Mesothelial cell of epicardium (in vitro differentiated cells): ENCODE measurements around the gene PIP4K2B. TPM values are rescaled to one million over a fixed set of nuclear protein-coding genes. Genes with fewer than 3 reads are reported as not detected.
A peak's percentile ranks its signal among the peaks of the same experiment; 100 is the strongest.
"Not testable (repeated sequence)": the region's sequence is repeated elsewhere in the genome, so short reads cannot be mapped to it uniquely, and the experiment has no call there.

ENCODE experiments used
- DNase-seq, 2 experiments: peaks; one replicate each; pipeline ENCODE4 v3.0.0; 2021; ENCODE audit warnings: low spot score in 2 of 2; ENCODE audit not compliant: unreplicated experiment in 2 of 2
- H3K27ac Mint-ChIP-seq: 2 replicates; pipeline ENCODE4 v1.8.0; 2021; ENCODE audit warnings: mixed read lengths
- H3K27me3 Mint-ChIP-seq: 2 replicates; pipeline ENCODE4 v1.8.0; 2021; ENCODE audit warnings: low read depth, mixed read lengths
- H3K36me3 Mint-ChIP-seq: 2 replicates; pipeline ENCODE4 v1.8.0; 2021; ENCODE audit warnings: mixed read lengths
- H3K4me1 Mint-ChIP-seq: 2 replicates; pipeline ENCODE4 v1.8.0; 2021; ENCODE audit warnings: mixed read lengths
- H3K4me3 Mint-ChIP-seq: 2 replicates; pipeline ENCODE4 v1.8.0; 2021; ENCODE audit warnings: mild to moderate bottlenecking, moderate library complexity, mixed read lengths
- H3K9me3 Mint-ChIP-seq: 2 replicates; pipeline ENCODE4 v1.8.0; 2021; ENCODE audit warnings: mixed read lengths
- total RNA-seq: library from RNA; stranded (reverse); gene quantifications from 3 replicates; pipeline ENCODE4 v1.2.1, GENCODE V29; 2021
- TF ChIP-seq, protein P1 (sequence below): fragments of 200-600 bp; sonication (generic); IDR thresholded peaks from one replicate; pipeline ENCODE4 v1.5.0; 2021; ENCODE audit warnings: antibody characterized with exemption; ENCODE audit not compliant: unreplicated experiment

The PIP4K2B gene
- total RNA-seq, 1 donor from 2014 or later: 81.1 TPM

DNA sequence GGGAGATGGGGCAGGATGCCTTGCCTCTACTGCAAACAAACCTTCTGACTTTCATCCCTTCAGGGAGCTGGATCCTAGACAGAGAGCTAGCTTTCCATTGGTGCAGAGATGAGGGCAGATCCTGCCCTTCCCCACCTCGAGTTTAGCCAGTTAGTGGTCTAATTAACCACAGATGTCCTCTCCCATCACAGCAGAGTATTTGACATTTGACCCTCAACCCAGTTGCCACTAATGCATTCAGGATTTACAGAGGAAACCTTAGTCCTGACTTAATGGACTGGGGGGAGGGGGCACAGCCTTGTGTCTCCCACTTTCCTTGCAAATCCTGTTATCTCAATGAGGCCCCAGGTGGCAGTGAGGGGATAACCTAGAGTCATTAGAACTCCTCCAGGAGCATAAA lies 10.2 kb downstream of the PIP4K2B start:
- TF ChIP-seq, protein P1, sequence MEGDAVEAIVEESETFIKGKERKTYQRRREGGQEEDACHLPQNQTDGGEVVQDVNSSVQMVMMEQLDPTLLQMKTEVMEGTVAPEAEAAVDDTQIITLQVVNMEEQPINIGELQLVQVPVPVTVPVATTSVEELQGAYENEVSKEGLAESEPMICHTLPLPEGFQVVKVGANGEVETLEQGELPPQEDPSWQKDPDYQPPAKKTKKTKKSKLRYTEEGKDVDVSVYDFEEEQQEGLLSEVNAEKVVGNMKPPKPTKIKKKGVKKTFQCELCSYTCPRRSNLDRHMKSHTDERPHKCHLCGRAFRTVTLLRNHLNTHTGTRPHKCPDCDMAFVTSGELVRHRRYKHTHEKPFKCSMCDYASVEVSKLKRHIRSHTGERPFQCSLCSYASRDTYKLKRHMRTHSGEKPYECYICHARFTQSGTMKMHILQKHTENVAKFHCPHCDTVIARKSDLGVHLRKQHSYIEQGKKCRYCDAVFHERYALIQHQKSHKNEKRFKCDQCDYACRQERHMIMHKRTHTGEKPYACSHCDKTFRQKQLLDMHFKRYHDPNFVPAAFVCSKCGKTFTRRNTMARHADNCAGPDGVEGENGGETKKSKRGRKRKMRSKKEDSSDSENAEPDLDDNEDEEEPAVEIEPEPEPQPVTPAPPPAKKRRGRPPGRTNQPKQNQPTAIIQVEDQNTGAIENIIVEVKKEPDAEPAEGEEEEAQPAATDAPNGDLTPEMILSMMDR: no peak

DNA sequence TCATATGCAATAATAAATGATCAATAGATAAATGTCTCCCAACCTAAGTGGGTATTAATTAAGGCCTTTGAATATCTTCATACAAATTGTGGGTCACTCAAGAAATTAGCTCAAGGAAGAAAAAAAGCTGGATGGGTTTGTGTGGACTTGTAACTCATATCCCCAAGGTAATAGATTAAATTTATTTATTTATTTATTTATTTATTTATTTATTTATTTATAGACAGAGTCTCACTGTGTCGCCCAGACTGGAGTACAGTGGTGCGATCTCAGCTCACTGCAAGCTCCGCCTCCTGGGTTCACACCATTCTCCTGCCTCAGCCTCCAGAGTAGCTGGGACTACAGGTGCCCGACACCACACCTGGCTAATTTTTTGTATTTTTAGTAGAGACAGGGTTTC lies 11.4 kb downstream of the PIP4K2B start:
- not testable (repeated sequence) for DNase-seq, H3K4me1 Mint-ChIP-seq, H3K27ac Mint-ChIP-seq, H3K9me3 Mint-ChIP-seq, H3K27me3 Mint-ChIP-seq, H3K4me3 Mint-ChIP-seq
- peaks cover 19% of the 10 kb centered on the region for H3K36me3 Mint-ChIP-seq

More for the DNA sequence above, 10.2 kb downstream of the PIP4K2B start:
- no peaks in the 10 kb centered on the region for H3K9me3 Mint-ChIP-seq
- H3K36me3 Mint-ChIP-seq: peaks cover 19% of the 10 kb centered on the region
- no peak for DNase-seq
- no peak overlapping the region for H3K4me3 Mint-ChIP-seq
- no peaks in the 10 kb centered on the region for H3K27me3 Mint-ChIP-seq
- peak overlapping the region; percentile 72 for H3K27ac Mint-ChIP-seq
- H3K4me1 Mint-ChIP-seq: peaks cover 9% of the 10 kb centered on the region

DNA sequence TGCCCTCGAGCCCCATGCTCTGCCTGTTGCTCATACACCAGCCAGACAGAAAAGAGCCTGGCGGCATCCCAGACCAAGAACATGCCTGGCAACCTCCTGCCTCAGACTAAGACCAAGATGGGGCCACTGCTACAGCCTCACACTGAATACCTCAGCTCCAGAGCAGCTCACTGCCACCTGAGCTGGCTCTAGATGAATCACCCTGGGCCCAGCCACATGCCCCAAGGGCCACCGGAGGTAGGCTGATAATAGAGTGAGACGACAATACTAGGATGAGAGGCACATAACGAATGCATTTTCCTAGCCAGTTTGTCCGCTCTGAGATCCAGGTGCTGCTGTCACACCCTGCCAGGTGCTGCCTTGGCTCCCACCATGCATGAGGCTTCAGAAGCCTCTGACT lies 13.0 kb downstream of the PIP4K2B start:
- DNase-seq: no peak
- Mint-ChIP-seq H3K9me3 (no peaks in the 10 kb centered on the region), H3K4me1 (peaks cover 9% of the 10 kb centered on the region), H3K4me3 (no peak overlapping the region), H3K36me3 (peaks cover 13% of the 10 kb centered on the region), H3K27me3 (no peaks in the 10 kb centered on the region), H3K27ac (no peak overlapping the region)
- TF ChIP-seq, protein P1: no peak

DNA sequence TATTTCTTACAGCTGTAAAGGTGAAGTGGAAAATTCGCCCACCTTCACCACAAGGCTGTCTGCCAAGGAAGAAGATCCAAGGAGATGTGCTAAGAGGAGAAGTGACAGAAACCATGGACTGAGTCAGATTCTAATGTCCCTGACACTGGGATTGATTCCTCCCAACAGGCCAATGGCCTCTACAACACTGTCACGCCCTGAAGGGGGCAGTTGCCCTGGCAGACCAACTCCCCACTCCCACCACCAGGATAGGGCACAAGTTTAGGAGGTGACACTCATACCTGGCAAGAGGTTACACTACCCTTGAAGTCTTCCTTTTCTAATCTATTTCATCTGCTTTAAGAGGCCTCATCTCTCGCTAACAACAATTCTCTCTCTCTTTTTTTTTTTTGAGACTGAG lies 16.1 kb downstream of the PIP4K2B start:
- Mint-ChIP-seq H3K4me3 (no peak overlapping the region), H3K4me1 (no peaks in the 10 kb centered on the region), H3K36me3 (peaks cover 31% of the 10 kb centered on the region), H3K9me3 (no peaks in the 10 kb centered on the region), H3K27me3 (no peaks in the 10 kb centered on the region), H3K27ac (no peak overlapping the region)
- DNase-seq: no peak
- TF ChIP-seq, protein P1: no peak

- no peak overlapping the region for H3K27ac Mint-ChIP-seq
- DNase-seq: no peak
- no peak overlapping the region for H3K4me3 Mint-ChIP-seq
- H3K36me3 Mint-ChIP-seq: peaks cover 35% of the 10 kb centered on the region
- no peaks in the 10 kb centered on the region for H3K9me3 Mint-ChIP-seq
- TF ChIP-seq, protein P1: no peak
- no peaks in the 10 kb centered on the region for H3K4me1 Mint-ChIP-seq
- no peaks in the 10 kb centered on the region for H3K27me3 Mint-ChIP-seq
These were observed 19.2 kb downstream of the PIP4K2B start for GRCh38 chr17:38779965-38780752.

DNA sequence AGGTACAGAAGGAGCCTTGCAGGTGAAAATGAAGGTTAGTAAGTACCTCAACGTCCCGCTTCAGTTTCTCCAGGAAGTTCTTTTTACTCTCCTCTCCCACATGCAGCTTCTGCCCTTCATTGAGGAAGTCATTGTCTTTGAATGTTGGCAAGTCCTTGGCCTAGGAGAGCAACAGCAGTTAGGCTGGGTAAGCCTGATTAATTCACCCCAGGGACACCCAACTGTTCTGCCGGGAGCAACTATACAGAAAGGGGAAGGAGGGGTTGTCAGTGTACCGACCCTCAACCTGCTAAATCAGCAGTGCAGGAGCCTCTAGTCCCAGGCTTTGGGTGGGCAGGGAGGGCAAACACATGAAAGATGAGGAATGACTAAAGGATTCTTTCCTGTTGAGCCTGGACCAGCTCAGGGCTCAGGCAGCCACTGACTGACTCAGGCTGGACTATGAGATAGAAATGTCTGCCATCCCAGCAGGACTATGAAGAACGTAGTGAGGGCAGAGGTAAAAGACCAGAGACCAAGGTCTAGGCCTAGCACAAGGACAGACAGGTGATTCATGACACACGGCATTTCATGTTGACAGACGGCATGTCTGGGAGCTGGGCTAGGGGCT lies 21.6 kb downstream of the PIP4K2B start:
- no peak for DNase-seq
- H3K27me3 Mint-ChIP-seq: no peaks in the 10 kb centered on the region
- H3K4me3 Mint-ChIP-seq: no peak overlapping the region
- H3K9me3 Mint-ChIP-seq: no peaks in the 10 kb centered on the region
- H3K4me1 Mint-ChIP-seq: no peaks in the 10 kb centered on the region
- H3K27ac Mint-ChIP-seq: no peak overlapping the region
- TF ChIP-seq, protein P1: no peak
- peaks cover 43% of the 10 kb centered on the region for H3K36me3 Mint-ChIP-seq
